Omental fat pad (tissue), 4 donors: ENCODE data around the gene LMOD1. TPM values are rescaled to one million over a fixed set of nuclear protein-coding genes. Genes with fewer than 3 reads are reported as not detected.

ENCODE experiments used
- ATAC-seq: fragments of 150-250 bp; one replicate; pipeline ENCODE4 v1.9.1; 2016; ENCODE audit warnings: mild to moderate bottlenecking, moderate library complexity; ENCODE audit not compliant: low FRiP score
- DNase-seq: peaks from one replicate; pipeline ENCODE4 v3.0.0-alpha.2; 2019; ENCODE audit warnings: low spot score
- total RNA-seq, 4 donors: library from RNA; depleted of rRNA; stranded (reverse); fragments of >200 nt; gene quantifications; one replicate each; pipeline ENCODE4 v1.1.0, GENCODE V29; 2016
- TF ChIP-seq, protein P1 (sequence below), 3 donors: fragments of 450-650 bp; IDR thresholded peaks; one replicate each; pipeline ENCODE4 v1.5.1; 2016 to 2017; ENCODE audit warnings: antibody characterized with exemption in 3 of 3, mild to moderate bottlenecking in 3 of 3, moderate library complexity in 2 of 3

LMOD1 gene
- total RNA-seq, 4 donors from 2014 or later, result 30.2 to 124 (median 35.8) TPM

DNA sequence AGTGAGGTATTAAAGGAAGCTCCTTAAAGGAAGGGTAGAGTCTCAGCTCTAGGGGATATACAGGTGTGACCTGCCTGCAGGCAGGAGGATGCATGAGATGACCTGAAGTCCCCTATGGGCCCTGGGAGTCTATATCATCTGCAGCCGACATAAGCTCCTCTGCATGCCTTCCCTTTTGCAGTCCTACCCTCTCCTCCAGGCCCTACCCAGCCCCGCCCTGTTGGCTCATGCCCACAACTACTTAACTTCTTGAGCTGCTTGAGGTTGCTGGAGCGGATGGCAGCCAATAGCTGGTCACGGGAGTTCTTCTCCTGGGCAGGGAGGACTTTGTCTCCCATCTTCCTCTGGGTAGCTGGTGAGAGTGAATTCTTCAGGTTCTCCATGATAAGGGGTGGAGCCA lies 47.4 kb downstream of the LMOD1 start:
- ATAC-seq (no peak), DNase-seq (no peak)
- TF ChIP-seq, protein P1, sequence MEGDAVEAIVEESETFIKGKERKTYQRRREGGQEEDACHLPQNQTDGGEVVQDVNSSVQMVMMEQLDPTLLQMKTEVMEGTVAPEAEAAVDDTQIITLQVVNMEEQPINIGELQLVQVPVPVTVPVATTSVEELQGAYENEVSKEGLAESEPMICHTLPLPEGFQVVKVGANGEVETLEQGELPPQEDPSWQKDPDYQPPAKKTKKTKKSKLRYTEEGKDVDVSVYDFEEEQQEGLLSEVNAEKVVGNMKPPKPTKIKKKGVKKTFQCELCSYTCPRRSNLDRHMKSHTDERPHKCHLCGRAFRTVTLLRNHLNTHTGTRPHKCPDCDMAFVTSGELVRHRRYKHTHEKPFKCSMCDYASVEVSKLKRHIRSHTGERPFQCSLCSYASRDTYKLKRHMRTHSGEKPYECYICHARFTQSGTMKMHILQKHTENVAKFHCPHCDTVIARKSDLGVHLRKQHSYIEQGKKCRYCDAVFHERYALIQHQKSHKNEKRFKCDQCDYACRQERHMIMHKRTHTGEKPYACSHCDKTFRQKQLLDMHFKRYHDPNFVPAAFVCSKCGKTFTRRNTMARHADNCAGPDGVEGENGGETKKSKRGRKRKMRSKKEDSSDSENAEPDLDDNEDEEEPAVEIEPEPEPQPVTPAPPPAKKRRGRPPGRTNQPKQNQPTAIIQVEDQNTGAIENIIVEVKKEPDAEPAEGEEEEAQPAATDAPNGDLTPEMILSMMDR (IDR thresholded peaks at IDR 0.05), result no peak

DNA sequence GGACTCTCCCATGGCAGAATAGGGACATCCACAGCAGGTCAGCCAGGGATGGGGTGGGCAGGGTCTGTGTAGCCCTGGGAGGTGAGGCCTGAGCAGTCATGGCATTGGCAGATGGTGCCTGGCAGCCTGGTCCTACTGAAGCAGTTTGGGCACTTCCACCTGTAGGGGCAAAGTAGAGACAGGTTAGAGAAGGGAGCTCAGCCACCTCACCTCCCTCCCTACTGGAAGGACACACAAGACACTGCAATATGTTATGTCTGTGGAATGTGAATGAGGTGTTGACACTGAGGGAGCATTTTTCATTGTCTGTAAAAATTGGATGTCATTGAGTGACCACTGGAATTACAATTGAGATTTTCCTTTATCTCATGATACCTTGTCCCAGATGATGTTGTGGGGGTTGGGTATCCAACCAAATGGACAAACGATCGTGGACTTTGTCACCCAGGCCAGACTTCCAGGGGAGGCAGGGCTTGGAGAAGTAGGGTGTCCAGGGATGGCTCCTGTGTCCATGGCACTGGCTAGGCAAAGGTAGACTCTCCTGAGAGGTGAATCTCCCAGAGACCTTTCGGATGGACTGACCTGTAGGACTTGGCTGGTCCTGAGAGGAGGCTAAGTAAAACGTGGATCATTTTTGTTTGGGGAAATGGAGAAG lies 48.0 kb downstream of the LMOD1 start:
- no peak for DNase-seq
- TF ChIP-seq, protein P1 (IDR thresholded peaks at IDR 0.05), result no peak
- no peak for ATAC-seq

DNA sequence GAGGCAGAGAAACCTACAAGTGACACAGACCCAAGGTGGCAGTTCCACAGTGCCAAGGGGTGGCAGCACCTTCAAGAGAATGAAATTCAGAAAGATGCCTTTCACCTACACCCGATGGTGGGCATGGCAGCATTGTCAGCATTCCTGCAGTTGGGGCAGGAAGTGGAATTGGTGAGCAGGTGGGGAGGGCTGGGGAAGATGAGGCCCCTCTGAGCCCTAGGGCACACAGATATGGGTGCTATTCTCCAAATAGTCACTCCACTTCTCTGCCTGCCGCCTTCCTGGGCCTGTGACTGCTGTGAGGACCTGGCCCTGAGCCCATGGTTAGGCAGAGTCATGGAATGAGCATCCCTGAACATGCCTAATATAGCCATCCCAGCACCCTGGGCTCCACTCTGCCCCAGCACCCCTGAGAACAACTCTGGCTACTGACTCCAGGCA lies 49.4 kb downstream of the LMOD1 start:
- no peak for ATAC-seq
- no peak for DNase-seq
- TF ChIP-seq, protein P1 (IDR thresholded peaks at IDR 0.05), result no peak

DNA sequence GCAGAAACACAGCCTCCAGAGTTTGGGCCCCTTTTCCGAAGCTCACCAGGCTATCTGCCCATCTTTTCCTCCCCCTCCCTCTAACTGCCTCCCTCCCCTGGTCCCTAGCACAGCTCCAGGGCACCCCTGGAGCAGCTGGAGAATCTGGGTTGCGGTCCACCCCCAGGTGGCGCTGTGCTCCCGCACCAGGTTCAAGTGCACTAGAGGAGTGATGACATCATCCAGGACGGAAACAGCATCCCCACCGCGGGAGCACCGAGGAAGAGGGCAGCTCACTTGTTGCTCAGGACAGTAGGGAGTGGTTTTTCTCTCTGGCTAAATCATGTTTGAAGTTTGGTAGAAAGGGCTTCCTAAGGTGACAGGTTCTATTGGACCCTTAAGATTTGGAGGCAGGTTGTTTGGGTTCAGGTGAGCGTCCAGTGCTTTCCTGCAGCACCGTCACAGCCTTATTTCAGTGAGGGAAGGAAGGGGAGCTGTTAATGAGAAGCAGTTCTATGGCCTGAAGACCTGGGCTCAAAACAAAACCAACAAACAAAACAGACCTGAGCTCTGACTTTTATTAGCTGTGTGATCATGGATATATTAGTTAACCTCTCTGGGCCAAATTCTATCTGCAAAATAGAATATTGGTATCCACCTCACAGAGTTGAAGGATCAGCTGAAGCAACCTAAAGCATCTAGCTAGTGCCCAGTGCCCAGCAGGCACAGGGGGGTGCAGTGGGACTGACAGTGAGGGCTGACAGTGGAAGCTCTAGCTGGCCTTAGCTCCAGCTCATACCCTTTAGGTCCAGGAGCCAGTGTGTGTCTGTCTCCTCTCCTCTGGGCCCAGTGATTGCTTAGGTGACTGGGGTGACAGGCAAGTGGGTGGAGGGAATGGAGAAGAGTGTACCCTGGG lies 50.2 kb downstream of the LMOD1 start:
- TF ChIP-seq, protein P1 (IDR thresholded peaks at IDR 0.05), result peak in 2 of 3 donors; percentile 85 to 97
- peak; percentile 85 for ATAC-seq
- DNase-seq, result peak; percentile 83

DNA sequence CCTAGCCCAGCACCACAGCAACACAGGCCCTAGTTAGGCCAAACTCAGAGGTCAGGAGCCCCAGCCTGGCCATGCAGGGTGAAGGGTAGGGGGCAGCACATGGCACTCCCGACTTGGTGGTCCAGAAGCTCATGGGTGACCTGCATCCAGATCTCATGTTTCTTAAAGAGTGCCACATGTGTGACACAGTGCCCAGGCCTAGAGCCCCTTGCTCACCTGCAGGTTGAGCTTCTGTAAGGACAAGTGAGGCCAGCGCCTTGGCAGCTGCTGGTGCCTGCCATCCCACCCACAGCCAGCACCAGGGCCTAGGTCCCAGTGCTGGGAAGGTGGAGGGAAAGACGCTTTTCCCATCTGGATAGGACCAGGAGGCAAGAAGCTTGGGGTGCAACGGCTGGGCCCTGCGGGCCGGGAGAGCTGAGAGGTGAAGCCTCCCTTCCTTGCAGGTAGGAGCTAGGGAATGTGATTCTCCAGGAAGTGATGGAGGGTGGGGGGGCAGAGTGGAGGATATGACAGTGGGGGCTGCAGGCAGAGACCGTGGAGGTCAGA lies 51.2 kb downstream of the LMOD1 start:
- ATAC-seq (no peak), DNase-seq (no peak)
- TF ChIP-seq, protein P1 (IDR thresholded peaks at IDR 0.05), result no peak

DNA sequence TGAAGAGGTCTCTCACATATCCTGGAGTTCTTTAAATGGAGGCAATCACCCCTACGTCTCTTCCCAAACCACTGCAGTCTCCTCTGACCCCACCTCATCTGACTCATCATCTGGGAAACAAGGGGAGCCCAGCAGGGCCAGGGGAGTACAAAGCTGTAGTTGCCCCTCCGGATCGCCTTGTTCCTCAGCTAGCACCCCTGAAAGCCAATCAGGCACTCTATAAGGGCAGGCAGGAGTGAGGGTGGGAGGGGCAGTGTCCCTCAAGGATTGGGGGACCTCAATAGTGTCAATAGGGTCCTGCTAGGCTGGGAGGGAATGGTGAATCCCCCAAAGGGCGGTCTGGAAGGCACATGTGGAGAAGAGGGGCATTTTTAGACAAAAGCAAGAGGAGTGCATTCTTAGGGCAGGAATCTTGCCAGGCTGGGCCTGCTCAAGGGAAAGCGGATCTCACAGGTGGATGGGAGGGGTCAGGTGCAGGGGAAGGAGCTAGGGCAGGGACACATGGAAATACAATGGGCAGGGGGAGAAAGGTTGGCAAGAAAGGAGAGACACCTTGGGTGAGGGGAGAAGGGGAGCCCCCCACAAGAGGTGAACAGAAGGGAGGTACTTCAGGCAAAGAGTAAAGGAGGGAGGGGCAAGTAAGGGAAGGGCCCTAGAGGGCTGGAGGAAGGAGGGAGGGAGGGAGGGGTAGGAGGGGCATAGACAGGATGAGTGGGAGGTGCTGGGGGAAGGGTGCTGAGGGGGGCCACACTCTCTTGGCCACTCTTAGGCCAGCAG lies 51.8 kb downstream of the LMOD1 start:
- no peak for DNase-seq
- ATAC-seq, result no peak
- TF ChIP-seq, protein P1 (IDR thresholded peaks at IDR 0.05), result no peak
